IPS DF 6.9 (cell line): Measurements from ENCODE around the gene SUSD3.

Source experiments
- DNase-seq: peaks from one replicate; pipeline ENCODE4 v3.0.0-alpha.2; 2013; ENCODE audit warnings: low read depth, low spot score
- H3K27ac ChIP-seq: one replicate; pipeline ENCODE4 v1.5.1; 2013; ENCODE audit warnings: low read length, control low read depth
- H3K27me3 ChIP-seq: 2 replicates; pipeline ENCODE4 v1.6.1; 2013; ENCODE audit warnings: mild to moderate bottlenecking, low read length; ENCODE audit not compliant: control insufficient read depth, insufficient read depth
- H3K36me3 ChIP-seq: 2 replicates; pipeline ENCODE4 v1.6.1; 2013; ENCODE audit warnings: low read length; ENCODE audit not compliant: control insufficient read depth, insufficient read depth
- H3K4me1 ChIP-seq: 2 replicates; pipeline ENCODE4 v1.6.1; 2013; ENCODE audit warnings: low read length; ENCODE audit not compliant: control insufficient read depth, insufficient read depth
- H3K4me3 ChIP-seq: 2 replicates; pipeline ENCODE4 v1.5.1; 2013; ENCODE audit warnings: mild to moderate bottlenecking, low read length
- H3K9me3 ChIP-seq: 2 replicates; pipeline ENCODE4 v1.6.1; 2013; ENCODE audit warnings: low read length, inconsistent platforms; ENCODE audit not compliant: control insufficient read depth, insufficient read depth
- WGBS: extraction: QIAGEN DNeasy Blood & Tissue Kit; methylation state at CpG from one replicate; pipeline ENCODE4 v1.1.7; 2013; ENCODE audit warnings: mixed read lengths, missing lambda C conversion rate; ENCODE audit not compliant: insufficient read length, insufficient coverage; 5-methylcytosine and 5-hydroxymethylcytosine counted together

The SUSD3 gene

DNA sequence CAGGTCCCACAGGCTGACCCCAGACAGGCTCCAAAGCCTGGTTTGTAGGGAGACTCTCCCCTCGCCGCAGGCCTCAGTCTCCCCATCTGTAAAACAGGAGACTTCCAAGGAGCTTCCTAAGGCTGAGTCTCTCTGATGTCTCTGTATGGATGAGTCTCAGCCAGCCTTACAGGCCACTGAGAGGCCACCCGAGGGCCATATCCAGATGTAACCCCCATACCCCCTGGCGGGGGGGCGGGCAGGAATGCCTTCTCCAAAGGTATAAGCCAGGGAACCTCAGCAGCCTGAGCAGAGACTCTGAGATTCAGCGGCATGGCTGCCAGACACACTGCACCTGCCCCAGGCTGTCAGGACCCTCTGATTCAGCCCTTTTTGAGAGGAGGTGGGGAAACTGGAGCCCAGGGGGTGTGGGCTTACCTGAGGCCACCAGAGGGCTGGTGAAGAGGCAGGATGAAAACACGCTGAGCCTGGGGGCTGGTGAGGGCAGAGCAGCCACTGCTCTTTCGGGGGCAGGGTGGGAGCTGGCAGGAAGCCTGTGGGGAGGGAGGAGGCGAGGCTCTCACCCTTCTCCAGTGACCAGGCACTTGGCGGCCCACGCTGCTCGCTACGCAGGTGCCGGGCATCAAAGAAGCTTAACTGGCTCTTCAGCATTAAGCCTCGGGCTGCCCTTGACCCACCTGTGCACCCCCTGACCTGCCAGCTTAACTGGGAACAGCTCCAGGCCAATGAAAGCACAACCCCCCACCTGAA lies 5.5 kb upstream of the SUSD3 start:
- peaks cover 10% of the 10 kb centered on the region for H3K4me1 ChIP-seq

DNA sequence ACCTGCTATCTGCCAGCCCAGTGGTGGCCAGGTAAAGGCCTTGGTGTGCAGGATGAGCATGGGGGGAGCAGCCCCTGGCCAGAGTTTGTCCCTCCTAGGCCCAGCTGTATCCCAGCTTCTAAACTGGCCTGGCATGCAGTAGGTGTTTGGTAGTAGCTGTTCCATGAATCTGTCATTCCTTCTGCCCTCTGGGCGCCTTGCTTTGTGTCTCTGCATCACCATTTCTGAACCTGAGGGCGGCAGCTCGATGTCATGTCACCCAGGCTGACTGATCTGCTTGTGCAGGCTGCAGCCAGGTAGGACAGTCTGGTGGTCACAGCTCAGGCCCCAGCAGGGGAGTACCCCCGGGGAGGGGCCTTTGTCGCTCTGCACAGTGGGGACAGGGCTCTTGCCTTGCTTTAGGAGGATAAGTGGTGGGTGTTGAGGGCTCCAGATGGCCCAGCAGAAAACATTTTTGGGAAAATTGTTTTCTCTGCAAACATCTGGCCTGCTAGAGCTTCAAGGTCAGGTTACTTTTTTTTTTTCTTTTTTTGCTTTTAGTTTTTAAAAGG lies 4.6 kb upstream of the SUSD3 start:
- H3K36me3 ChIP-seq = no peaks in the 10 kb centered on the region
- H3K9me3 ChIP-seq = no peaks in the 10 kb centered on the region
- H3K4me1 ChIP-seq = peaks cover 12% of the 10 kb centered on the region
- DNase-seq = no peak
- no peak overlapping the region for H3K27ac ChIP-seq
- no peak overlapping the region for H3K4me3 ChIP-seq
- no CpG with 5 or more reads among the region's 5 CpGs for WGBS
- H3K27me3 ChIP-seq = no peaks in the 10 kb centered on the region

More for the DNA sequence above, 5.5 kb upstream of the SUSD3 start:
- WGBS = no CpG with 5 or more reads among the region's 15 CpGs
- no peaks in the 10 kb centered on the region for H3K36me3 ChIP-seq
- H3K9me3 ChIP-seq = no peaks in the 10 kb centered on the region
- no peak overlapping the region for H3K27ac ChIP-seq
- no peak for DNase-seq
- no peaks in the 10 kb centered on the region for H3K27me3 ChIP-seq
- no peak overlapping the region for H3K4me3 ChIP-seq

DNA sequence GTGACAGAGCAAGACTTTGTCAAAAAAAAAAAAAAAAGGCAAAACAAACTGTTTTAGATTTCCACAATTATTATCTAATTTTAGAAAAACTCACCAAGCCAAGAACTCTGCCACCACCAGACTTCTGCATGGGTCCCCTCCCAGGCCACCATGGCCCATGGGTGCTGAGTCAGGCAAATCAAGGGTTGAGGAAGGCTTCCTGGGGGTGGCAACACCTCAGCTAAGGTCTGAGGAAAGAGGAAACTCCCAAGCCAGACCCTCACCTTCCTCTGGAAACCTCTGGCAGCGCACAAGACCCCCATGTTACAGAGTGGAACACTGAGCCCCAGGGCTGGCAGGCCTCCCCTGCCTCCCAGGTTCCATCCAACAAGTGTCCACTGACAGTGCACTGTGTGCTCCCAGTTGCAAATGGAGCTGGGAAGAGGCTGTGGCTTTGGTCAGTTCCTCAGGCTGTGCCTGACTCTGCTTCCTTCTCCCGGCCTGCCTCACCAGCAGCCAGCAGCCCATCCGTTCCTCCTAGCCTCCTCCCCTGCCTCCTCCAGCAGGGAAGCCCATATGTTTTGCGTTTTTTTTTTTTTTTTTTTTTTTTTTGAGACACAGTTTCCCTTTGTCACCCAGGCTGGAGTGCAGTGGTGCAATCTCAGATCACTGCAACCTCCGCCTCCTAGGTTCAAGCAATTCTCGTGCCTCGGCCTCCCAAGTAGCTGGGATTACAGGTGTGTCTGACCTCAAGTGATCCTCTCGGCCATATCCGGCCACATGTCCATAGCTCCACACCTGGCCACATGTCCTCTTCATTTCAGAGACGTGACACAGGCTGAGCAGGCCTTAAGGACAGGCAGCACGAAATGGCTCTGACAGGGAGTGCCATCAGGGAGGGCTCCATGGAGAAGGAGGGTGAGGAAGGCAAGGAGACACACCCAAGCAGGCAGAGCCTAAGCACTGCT lies 3.5 kb upstream of the SUSD3 start:
- no CpG with 5 or more reads among the region's 11 CpGs for WGBS
- Histone ChIP-seq H3K27me3 (no peaks in the 10 kb centered on the region), H3K36me3 (no peaks in the 10 kb centered on the region), H3K27ac (no peak overlapping the region), H3K4me3 (no peak overlapping the region), H3K9me3 (no peaks in the 10 kb centered on the region), H3K4me1 (peaks cover 13% of the 10 kb centered on the region)
- no peak for DNase-seq

DNA sequence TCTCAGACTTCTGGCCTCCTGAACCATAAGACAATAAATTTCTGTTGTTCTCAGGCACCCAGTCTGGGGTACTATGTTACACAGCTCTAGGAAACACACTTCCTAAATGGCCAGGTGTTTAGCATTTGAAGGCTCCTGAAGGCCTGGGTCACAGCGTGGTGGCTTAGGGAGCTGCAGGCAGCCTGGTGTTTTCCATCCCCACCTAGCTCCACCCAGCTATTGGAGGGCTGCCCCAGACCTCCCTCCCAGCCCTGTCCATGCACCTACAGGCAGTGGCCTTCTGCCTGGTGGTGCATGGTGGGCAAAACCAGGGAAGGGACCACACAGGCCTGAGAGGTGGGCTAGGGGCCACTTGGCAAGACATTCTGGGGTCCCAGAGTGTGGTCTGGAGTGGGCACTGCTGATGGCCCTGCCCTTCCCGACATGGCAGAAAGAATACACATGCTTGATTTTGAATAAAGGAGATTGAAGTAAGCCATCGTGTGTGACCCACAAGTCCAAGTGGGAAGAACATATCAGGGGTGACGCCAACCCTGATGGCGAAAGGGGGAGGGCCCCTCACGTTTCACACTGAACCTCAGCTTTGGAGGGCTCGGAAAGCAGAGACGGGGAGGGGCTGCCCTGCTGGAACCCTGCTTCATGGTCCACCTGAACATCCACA lies 1.3 kb upstream of the SUSD3 start:
- no peaks in the 10 kb centered on the region for H3K9me3 ChIP-seq
- peaks cover 14% of the 10 kb centered on the region for H3K4me1 ChIP-seq
- no peak overlapping the region for H3K4me3 ChIP-seq
- no peaks in the 10 kb centered on the region for H3K27me3 ChIP-seq
- H3K36me3 ChIP-seq = no peaks in the 10 kb centered on the region
- no peak overlapping the region for H3K27ac ChIP-seq
- DNase-seq = no peak
- no CpG with 5 or more reads among the region's 8 CpGs for WGBS

DNA sequence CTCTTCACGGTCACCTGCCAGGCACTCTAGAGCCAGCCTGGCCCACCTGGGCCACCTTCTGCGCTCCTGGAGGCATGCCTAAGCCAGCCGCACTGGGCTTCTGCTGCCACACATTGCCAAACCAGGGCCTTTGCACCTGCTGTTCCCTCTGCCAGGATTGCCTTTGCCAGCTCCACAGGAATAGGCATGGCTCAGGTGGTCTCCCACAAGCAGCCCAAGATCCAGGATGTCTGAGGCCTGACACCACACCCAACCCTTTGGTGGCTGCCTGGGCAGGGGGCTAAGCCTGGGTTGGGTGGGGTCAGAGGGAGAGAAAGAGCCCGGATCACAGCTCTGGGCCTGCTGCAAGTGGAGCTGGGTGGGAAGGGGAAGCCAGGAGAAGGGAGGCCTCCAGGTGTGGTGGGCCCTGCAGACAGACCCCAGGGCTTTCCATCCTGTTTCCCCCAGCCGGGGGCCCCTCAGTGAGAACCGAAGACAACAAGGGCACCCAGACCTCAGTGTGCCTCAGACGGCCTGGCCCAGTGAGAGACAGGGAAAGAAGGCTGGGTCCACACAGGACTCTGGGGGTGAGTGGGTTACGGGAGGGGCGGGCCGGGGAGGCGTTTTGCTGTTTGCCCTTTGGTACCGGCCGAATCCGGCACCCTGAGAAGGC lies 672 bp upstream of the SUSD3 start:
- no peaks in the 10 kb centered on the region for H3K27me3 ChIP-seq
- H3K36me3 ChIP-seq = no peaks in the 10 kb centered on the region
- no peak overlapping the region for H3K27ac ChIP-seq
- no peaks in the 10 kb centered on the region for H3K9me3 ChIP-seq
- H3K4me1 ChIP-seq = peaks cover 14% of the 10 kb centered on the region
- WGBS = no CpG with 5 or more reads among the region's 14 CpGs
- no peak overlapping the region for H3K4me3 ChIP-seq
- DNase-seq = no peak

DNA sequence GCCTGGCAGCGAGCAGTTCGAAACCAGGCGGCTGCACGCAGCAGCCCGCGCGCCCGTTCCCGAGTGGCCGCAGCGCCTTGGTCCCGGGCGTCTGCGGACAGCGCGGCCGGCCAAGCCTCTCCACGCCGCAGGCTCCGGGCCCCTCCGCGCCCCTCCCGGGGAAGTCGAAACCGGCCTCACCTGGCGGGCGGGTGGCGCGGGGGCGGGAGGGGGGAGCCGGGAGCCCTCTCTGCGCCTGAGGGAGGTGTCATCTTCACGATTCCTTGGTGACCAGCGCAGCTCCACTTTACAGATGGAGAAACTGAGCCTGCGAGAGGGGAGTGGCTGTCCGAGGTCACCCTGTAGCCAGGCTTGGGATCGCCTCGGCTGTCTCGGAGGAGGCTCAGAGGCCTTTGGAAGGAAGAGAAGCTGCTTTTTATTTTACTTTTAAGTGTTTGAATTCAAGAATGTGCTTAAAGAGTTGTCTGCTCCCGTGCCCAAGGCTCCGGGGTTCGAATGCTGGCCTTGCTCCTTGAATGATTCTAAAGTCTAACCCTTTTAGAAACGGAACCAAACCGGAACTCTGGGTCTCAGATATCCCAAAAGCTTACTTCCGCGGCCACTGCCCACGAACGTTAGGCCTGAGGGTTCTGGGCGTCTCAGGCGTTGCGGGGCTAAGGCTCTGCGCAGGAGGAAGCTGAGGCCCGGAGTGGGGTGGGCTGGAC lies 662 bp downstream of the SUSD3 start:
- H3K4me1 ChIP-seq = peaks cover 10% of the 10 kb centered on the region
- H3K36me3 ChIP-seq = no peaks in the 10 kb centered on the region
- no peak overlapping the region for H3K27ac ChIP-seq

DNA sequence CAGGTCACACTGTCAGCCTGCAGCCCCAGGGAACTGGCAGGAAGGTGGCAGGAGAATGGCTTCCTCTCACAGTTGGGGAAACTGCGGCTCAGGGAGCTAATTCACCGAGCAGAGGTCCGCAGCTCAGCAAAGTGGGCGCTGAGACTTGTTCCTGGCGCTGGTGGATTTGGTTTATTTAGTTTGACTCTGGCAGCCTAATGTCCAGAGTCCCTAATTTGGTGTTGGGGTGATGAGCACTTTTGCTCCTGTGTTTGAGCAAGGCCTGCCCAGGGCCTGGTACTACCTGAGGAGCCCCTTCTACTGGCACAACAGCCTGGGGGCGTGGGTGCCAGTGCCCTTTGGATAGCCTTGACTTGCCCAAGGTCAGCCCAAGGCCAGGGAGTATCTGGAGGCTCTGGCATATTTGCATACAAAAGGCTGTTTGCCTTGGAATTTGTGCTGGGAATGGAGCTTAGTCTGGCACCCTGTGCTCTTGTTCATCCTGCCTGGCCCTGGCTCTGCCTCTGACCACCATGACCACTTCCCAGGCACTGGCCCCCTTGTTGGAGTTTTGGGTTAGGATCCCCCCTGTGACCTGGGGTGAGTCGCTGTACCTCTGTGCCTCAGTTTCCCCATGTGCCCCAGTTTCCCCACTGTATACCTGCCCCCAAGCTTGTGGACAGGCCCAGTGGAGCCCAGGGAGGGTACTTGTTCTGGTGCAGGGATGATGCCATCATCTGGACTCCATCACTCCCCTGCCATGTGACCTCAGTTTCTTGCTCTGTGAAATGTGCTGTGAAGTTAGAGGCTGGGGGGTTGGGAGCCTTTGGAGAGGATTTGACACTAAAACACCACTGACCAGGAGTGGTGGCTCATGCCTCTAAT lies 1.4 kb downstream of the SUSD3 start:
- no peaks in the 10 kb centered on the region for H3K9me3 ChIP-seq
- peaks cover 10% of the 10 kb centered on the region for H3K4me1 ChIP-seq
- DNase-seq = no peak
- H3K27me3 ChIP-seq = no peaks in the 10 kb centered on the region
- no CpG with 5 or more reads among the region's 7 CpGs for WGBS
- H3K4me3 ChIP-seq = no peak overlapping the region
- H3K36me3 ChIP-seq = no peaks in the 10 kb centered on the region
- H3K27ac ChIP-seq = no peak overlapping the region

More for the DNA sequence above, 662 bp downstream of the SUSD3 start:
- no peak for DNase-seq
- no CpG with 5 or more reads among the region's 53 CpGs for WGBS
- H3K4me3 ChIP-seq = peak overlapping the region; percentile 54; the same call in 1 of the 2 replicates
- no peaks in the 10 kb centered on the region for H3K27me3 ChIP-seq
- no peaks in the 10 kb centered on the region for H3K9me3 ChIP-seq

DNA sequence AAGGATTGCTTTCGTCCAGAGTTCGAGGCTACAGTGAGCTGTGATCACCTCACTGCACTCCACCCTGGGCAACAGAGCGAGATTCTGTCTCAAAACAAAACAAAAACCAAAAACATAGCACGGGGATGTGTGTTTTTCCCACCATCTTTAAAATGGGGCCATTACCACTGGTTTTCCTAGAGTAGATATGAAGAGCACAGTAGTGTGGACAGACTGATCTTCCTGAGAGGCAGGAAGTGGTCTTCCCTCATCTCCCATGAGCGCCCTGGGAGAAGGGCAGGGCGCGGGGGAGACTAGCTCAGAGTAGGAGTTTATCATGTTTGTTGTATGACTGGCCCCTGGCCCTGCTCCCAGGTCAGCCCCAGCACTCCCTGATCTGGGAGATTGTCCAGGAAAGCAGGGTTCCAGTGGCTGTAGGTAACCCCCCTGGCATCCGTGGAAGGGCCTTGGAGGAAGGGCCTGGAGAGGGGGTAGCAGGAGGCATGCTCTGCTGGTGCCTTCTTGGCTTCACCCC lies 2.3 kb downstream of the SUSD3 start:
- no peak overlapping the region for H3K27ac ChIP-seq
- DNase-seq = no peak
- no CpG with 5 or more reads among the region's 8 CpGs for WGBS
- no peaks in the 10 kb centered on the region for H3K27me3 ChIP-seq
- no peak overlapping the region for H3K4me3 ChIP-seq
- H3K4me1 ChIP-seq = peaks cover 10% of the 10 kb centered on the region
- H3K36me3 ChIP-seq = no peaks in the 10 kb centered on the region
- H3K9me3 ChIP-seq = no peaks in the 10 kb centered on the region

GRCh38 chr9:93061260-93061751 lies 2.8 kb downstream of the SUSD3 start:
- DNase-seq = no peak
- no peak overlapping the region for H3K27ac ChIP-seq
- H3K27me3 ChIP-seq = no peaks in the 10 kb centered on the region
- no peak overlapping the region for H3K4me3 ChIP-seq
- H3K4me1 ChIP-seq = peaks cover 10% of the 10 kb centered on the region
- H3K9me3 ChIP-seq = no peaks in the 10 kb centered on the region
- no CpG with 5 or more reads among the region's 4 CpGs for WGBS
- no peaks in the 10 kb centered on the region for H3K36me3 ChIP-seq
